Left lung (tissue), 14 donors: ENCODE results near the gene PDIK1L. TPM values are rescaled to one million over a fixed set of nuclear protein-coding genes. Genes with fewer than 3 reads are reported as not detected.

Source experiments
- ATAC-seq: fragments of 200-7000 bp; cut with Tn5 transposase; one replicate; pipeline ENCODE4 v1.9.1; 2020; ENCODE audit warnings: moderate library complexity
- DNase-seq, 4 donors: peaks; one replicate each; pipeline ENCODE4 v3.0.0-alpha.2; 2013 to 2020
- H3K27ac ChIP-seq, 2 donors: fragments of 200-600 bp; sonication (generic) in 1 of 2; one replicate each; pipeline versions ENCODE4 v1.5.0 to v1.8.0; 2020 to 2021
- H3K27me3 ChIP-seq, 2 donors: fragments of 200-600 bp; sonication (generic) in 1 of 2; one replicate each; pipeline versions ENCODE4 v1.5.0 to v1.8.0; 2020 to 2021
- H3K36me3 ChIP-seq, 2 donors: fragments of 200-600 bp; sonication (generic) in 1 of 2; one replicate each; pipeline versions ENCODE4 v1.5.0 to v1.8.0; 2020 to 2021
- H3K4me1 ChIP-seq, 2 donors: fragments of 200-600 bp; one replicate each; pipeline ENCODE4 v1.8.0; 2021
- H3K4me3 ChIP-seq, 2 donors: fragments of 200-600 bp; sonication (generic) in 1 of 2; one replicate each; pipeline versions ENCODE4 v1.5.0 to v1.8.0; 2020 to 2021; ENCODE audit warnings: mild to moderate bottlenecking in 1 of 2
- H3K9me3 ChIP-seq, 2 donors: fragments of 200-600 bp; sonication (generic) in 1 of 2; one replicate each; pipeline versions ENCODE4 v1.5.0 to v1.8.0; 2020 to 2021
- CTCF ChIP-seq, 2 donors: fragments of 200-600 bp; sonication (generic) in 1 of 2; IDR thresholded peaks; one replicate each; pipeline versions ENCODE4 v1.5.0 to v1.8.0; 2021; ENCODE audit warnings: antibody characterized with exemption in 2 of 2
- intact Hi-C, 2 donors: fragments of 100-400 bp; cut with DNase I; formaldehyde crosslinking; loops; one replicate each; pipeline versions ENCODE4 v1.11.2 to v1.14.2; 2022
- long read RNA-seq, 12 donors: library from polyadenylated mRNA in 2 of 12; unstranded in 2 of 12; transcript quantifications; one replicate each; pipeline ENCODE4 v2.0.0 and lab custom pipeline, GENCODE V29; 2019 to 2026
- polyA plus RNA-seq, 6 donors: library from polyadenylated mRNA; unstranded; fragments of 120-200 nt; gene quantifications; one replicate each; pipeline ENCODE4 v1.2.1, GENCODE V29; 2013; ENCODE audit not compliant: insufficient read length in 6 of 6
- total RNA-seq, 2 donors: library from RNA; stranded (reverse); fragmentation: NEBNext Ultra II Directional; extraction: Animal tissue kit (Norgen Biotek cat#: 25700); gene quantifications; one replicate each; pipeline ENCODE4 v1.2.1, GENCODE V29; 2021
- donor health status: DM: no; HTN: yes; CAD: no.
- donor health status: DM: no; HTN: no; CAD: no.

The PDIK1L gene
- total RNA-seq, result 10 to 100 TPM in 1 of 2 donors, 1 to 10 TPM in 1; 7.0 to 12.7 TPM
- polyA plus RNA-seq, result 10 to 100 TPM; 20.6 to 26.0 (median 23.2) TPM
- long read RNA-seq, donor 1, full-length matches to known transcripts, result 15 of 15 reads
- long read RNA-seq, donor 1, partial matches to known transcripts, result 0 of 15 reads
- long read RNA-seq, donor 1, other reads (novel, unspliced or antisense), result 0 of 15 reads
- long read RNA-seq, donor 2, full-length matches to known transcripts, result 6 of 34 reads
- long read RNA-seq, donor 2, partial matches to known transcripts, result 28 of 34 reads
- long read RNA-seq, donor 2, other reads (novel, unspliced or antisense), result 0 of 34 reads
- long read RNA-seq, donor 3, full-length matches to known transcripts, result 9 of 9 reads
- long read RNA-seq, donor 3, partial matches to known transcripts, result 0 of 9 reads
- long read RNA-seq, donor 3, other reads (novel, unspliced or antisense), result 0 of 9 reads
- long read RNA-seq, donor 4, partial matches to known transcripts, result 0 of 1 reads
- long read RNA-seq, donor 4, other reads (novel, unspliced or antisense), result 0 of 1 reads
- long read RNA-seq, donor 5, full-length matches to known transcripts, result 6 of 6 reads
- long read RNA-seq, donor 5, partial matches to known transcripts, result 0 of 6 reads
- long read RNA-seq, donor 5, other reads (novel, unspliced or antisense), result 0 of 6 reads
- long read RNA-seq, donor 6, full-length matches to known transcripts, result 5 of 5 reads
- long read RNA-seq, donor 6, partial matches to known transcripts, result 0 of 5 reads
- long read RNA-seq, donor 6, other reads (novel, unspliced or antisense), result 0 of 5 reads
- long read RNA-seq, donor 7, full-length matches to known transcripts, result 3 of 3 reads
- long read RNA-seq, donor 7, partial matches to known transcripts, result 0 of 3 reads
- long read RNA-seq, donor 7, other reads (novel, unspliced or antisense), result 0 of 3 reads
- long read RNA-seq, donor 8, partial matches to known transcripts, result 0 of 2 reads
- long read RNA-seq, donor 8, other reads (novel, unspliced or antisense), result 0 of 2 reads
- long read RNA-seq, donor 9, result 0 reads
- long read RNA-seq, donor 10, partial matches to known transcripts, result 1 of 3 reads
- long read RNA-seq, donor 10, other reads (novel, unspliced or antisense), result 2 of 3 reads
- long read RNA-seq, donor 11, full-length matches to known transcripts, result 8 of 8 reads
- long read RNA-seq, donor 11, partial matches to known transcripts, result 0 of 8 reads
- long read RNA-seq, donor 11, other reads (novel, unspliced or antisense), result 0 of 8 reads
- long read RNA-seq, donor 12, full-length matches to known transcripts, result 7 of 7 reads
- long read RNA-seq, donor 12, partial matches to known transcripts, result 0 of 7 reads
- long read RNA-seq, donor 12, other reads (novel, unspliced or antisense), result 0 of 7 reads

- Histone ChIP-seq H3K27ac (peak within 1 kb of the TSS; percentile 94 to 95), H3K27me3 (no peaks in the 10 kb centered on the region), H3K9me3 (no peaks in the 10 kb centered on the region), H3K4me3 (peak within 1 kb of the TSS; percentile 99 to 100), H3K4me1 (peaks cover 17 to 48% of the 10 kb centered on the region in 2 donors), H3K36me3 (peaks cover 0 to 12% of the 10 kb centered on the region in 2 donors)
- DNase-seq (peak; percentile 94 to 98 (median 98)), ATAC-seq (peak; percentile 87)
- intact Hi-C loops, result no loop called here
- TF ChIP-seq CTCF (IDR thresholded peaks at IDR 0.05), result no peak
Observed at GRCh38 chr1:26111530-26112406, at the start of gene PDIK1L. Gene PDIK1L, plus strand, starts transcription at chr1:26111824. Its CDS starts 2,485 bp downstream, at chr1:26114309.

- Histone ChIP-seq H3K27ac (no peak overlapping the region), H3K4me3 (no peak overlapping the region), H3K4me1 (no peaks in the 10 kb centered on the region), H3K27me3 (peaks cover 0 to 34% of the 10 kb centered on the region in 2 donors), H3K9me3 (no peaks in the 10 kb centered on the region), H3K36me3 (no peaks in the 10 kb centered on the region)
- no peak for TF ChIP-seq CTCF (IDR thresholded peaks at IDR 0.05)
- DNase-seq (no peak), ATAC-seq (no peak)
- intact Hi-C loops, result no loop called here
Observed at GRCh38 chr1:26064553-26064952, 47.1 kb upstream of the PDIK1L start.

GRCh38 chr1:26066160-26066559 is 45.5 kb upstream of the PDIK1L start:
- Histone ChIP-seq H3K36me3 (no peaks in the 10 kb centered on the region), H3K4me3 (no peak overlapping the region), H3K27me3 (peaks cover 0 to 34% of the 10 kb centered on the region in 2 donors), H3K9me3 (no peaks in the 10 kb centered on the region), H3K4me1 (no peaks in the 10 kb centered on the region), H3K27ac (no peak overlapping the region)
- intact Hi-C loops, result no loop called here
- ATAC-seq, result no peak
- no peak for TF ChIP-seq CTCF (IDR thresholded peaks at IDR 0.05)
- no peak for DNase-seq

GRCh38 chr1:26066857-26067256 is 44.8 kb upstream of the PDIK1L start:
- no peak for ATAC-seq
- Histone ChIP-seq H3K36me3 (no peaks in the 10 kb centered on the region), H3K4me1 (no peaks in the 10 kb centered on the region), H3K27me3 (peaks cover 0 to 34% of the 10 kb centered on the region in 2 donors), H3K4me3 (no peak overlapping the region), H3K27ac (no peak overlapping the region), H3K9me3 (no peaks in the 10 kb centered on the region)
- intact Hi-C loops, result no loop called here
- no peak for TF ChIP-seq CTCF (IDR thresholded peaks at IDR 0.05)
- no peak for DNase-seq
